Astrocyte of the spinal cord (primary cell): ENCODE data around the gene NAA80.

Experiments used
- DNase-seq: peaks from one replicate; pipeline ENCODE4 v3.0.0; 2011; ENCODE audit warnings: low read depth, low spot score
- H3K4me3 ChIP-seq: 2 replicates; pipeline ENCODE4 v1.5.1; 2011; ENCODE audit warnings: low read depth, mild to moderate bottlenecking, low read length, moderate library complexity
- in situ Hi-C: cut with HindIII; loops from 2 replicates; pipeline ENCODE4 v1.10.0; 2017; ENCODE audit warnings: low sequenced_read_pairs
- TF ChIP-seq, protein P1 (sequence below): IDR thresholded peaks from 2 replicates; pipeline ENCODE4 v1.5.1; 2012; ENCODE audit warnings: low read depth, mild to moderate bottlenecking, low read length, inconsistent platforms

Gene NAA80

GRCh38 chr3:50319894-50320625, 20.9 kb upstream of the NAA80 start:
- TF ChIP-seq, protein P1, sequence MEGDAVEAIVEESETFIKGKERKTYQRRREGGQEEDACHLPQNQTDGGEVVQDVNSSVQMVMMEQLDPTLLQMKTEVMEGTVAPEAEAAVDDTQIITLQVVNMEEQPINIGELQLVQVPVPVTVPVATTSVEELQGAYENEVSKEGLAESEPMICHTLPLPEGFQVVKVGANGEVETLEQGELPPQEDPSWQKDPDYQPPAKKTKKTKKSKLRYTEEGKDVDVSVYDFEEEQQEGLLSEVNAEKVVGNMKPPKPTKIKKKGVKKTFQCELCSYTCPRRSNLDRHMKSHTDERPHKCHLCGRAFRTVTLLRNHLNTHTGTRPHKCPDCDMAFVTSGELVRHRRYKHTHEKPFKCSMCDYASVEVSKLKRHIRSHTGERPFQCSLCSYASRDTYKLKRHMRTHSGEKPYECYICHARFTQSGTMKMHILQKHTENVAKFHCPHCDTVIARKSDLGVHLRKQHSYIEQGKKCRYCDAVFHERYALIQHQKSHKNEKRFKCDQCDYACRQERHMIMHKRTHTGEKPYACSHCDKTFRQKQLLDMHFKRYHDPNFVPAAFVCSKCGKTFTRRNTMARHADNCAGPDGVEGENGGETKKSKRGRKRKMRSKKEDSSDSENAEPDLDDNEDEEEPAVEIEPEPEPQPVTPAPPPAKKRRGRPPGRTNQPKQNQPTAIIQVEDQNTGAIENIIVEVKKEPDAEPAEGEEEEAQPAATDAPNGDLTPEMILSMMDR = no peak
- DNase-seq = no peak
- in situ Hi-C loops = no loop called here
- H3K4me3 ChIP-seq = peak overlapping the region; percentile 70

DNA sequence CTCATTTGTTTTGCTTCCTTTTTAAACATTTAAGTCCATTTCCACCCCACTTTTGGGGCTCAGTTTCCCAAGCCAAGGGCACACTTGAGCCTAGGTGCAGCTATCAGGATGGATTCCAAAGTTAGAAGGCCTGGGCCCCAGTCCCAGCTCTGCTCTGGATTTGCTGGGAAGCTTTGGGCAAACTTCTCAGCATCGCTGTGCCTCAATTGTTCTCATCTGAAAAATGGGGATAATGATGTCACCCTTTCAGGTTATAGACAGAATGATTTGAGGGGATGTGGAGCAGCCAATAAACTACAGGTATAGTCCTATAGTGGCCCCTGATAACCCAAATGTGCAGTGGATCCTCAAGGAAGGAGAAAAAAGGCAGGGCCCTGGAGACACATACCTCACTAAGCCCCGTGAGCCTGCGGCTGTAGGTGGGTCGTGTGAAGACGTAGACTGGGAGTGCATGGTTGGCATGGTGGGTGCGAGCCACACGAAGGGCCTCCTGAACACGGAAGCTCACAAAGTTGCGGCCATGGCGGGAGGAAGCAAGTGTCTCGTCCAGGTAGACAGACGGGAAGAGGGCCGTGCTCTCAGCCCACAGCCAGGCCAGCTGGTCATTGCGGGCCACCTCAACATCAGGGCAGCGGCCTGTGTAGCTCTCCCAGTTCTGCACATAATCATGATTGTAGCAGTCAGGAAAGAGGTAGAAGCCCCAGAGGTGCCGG, 20.1 kb upstream of the NAA80 start:
- DNase-seq = no peak
- no peak overlapping the region for H3K4me3 ChIP-seq
- TF ChIP-seq, protein P1 = no peak
- in situ Hi-C loops = no loop called here

DNA sequence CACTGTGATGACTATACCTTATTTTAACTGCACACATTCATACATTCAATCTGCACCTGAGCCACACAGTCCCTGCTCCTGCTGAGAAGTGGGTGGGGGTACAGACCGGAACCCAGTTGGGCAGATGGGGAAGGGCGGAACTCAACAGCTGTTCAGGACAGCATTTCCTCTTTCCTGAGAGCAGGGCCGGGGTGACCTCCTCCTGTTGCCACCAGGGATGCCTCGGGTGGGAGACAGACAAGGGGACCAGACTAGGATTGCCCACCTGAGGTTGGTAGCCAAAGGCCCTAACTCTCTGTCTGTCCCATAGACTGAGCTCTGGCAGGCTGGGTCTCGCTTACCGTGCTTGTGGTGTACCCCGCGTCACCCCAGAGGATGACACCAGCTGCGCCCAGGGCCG, 19.4 kb upstream of the NAA80 start:
- H3K4me3 ChIP-seq = no peak overlapping the region
- TF ChIP-seq, protein P1 = no peak
- in situ Hi-C loops = no loop called here
- no peak for DNase-seq

GRCh38 chr3:50318163-50318562, 19.0 kb upstream of the NAA80 start:
- in situ Hi-C loops = no loop called here
- TF ChIP-seq, protein P1 = no peak
- H3K4me3 ChIP-seq = no peak overlapping the region
- no peak for DNase-seq

DNA sequence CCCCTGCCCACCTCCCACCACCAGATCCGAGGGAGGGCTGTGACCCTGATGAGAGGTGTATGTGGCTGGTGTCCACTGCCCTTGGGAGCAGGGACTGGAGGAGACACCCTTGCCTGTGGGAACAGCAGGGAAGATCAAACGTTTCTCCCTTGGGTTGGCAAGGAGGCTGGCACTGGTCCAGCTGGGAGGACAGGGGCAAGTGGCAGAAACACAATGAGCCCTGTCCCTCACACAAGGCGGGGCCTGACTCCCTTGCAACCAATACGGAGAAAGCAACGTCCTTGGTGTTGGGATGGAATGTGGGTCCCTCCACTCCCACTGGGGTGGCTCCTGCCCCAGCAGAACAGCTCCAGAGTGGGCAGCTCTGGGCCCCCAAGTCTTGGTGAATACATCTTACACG, 18.1 kb upstream of the NAA80 start:
- no peak overlapping the region for H3K4me3 ChIP-seq
- DNase-seq = no peak
- in situ Hi-C loops = no loop called here
- TF ChIP-seq, protein P1 = no peak

GRCh38 chr3:50316657-50317242, 17.5 kb upstream of the NAA80 start:
- in situ Hi-C loops = no loop called here
- no peak overlapping the region for H3K4me3 ChIP-seq
- peak; percentile 62 for DNase-seq
- TF ChIP-seq, protein P1 = no peak
